Subcutaneous abdominal adipose tissue (tissue), 5 donors: Measurements from ENCODE around the gene VASN.

Source experiments
- H3K27ac ChIP-seq: one replicate; pipeline ENCODE4 v1.7.0; 2013; ENCODE audit warnings: low read depth, mild to moderate bottlenecking, inconsistent platforms, low read length, moderate library complexity
- H3K27me3 ChIP-seq, 5 donors: one replicate each; pipeline ENCODE4 v1.7.0; 2013; ENCODE audit warnings: low read length in 5 of 5, inconsistent platforms in 1 of 5; ENCODE audit not compliant: control insufficient read depth in 5 of 5, insufficient read depth in 4 of 5
- H3K36me3 ChIP-seq, 5 donors: one replicate each; pipeline ENCODE4 v1.7.0; 2013; ENCODE audit warnings: low read length in 5 of 5; ENCODE audit not compliant: control insufficient read depth in 5 of 5, insufficient read depth in 5 of 5
- H3K4me1 ChIP-seq, 5 donors: one replicate each; pipeline ENCODE4 v1.7.0; 2013; ENCODE audit warnings: low read length in 5 of 5, mild to moderate bottlenecking in 3 of 5, moderate library complexity in 1 of 5; ENCODE audit not compliant: control insufficient read depth in 5 of 5, insufficient read depth in 5 of 5
- H3K4me3 ChIP-seq, 5 donors: one replicate each; pipeline ENCODE4 v1.7.0; 2013; ENCODE audit warnings: low read length in 5 of 5, low read depth in 1 of 5
- H3K9ac ChIP-seq, 5 donors: one replicate each; pipeline ENCODE4 v1.7.0; 2013; ENCODE audit warnings: low read length in 5 of 5, mild to moderate bottlenecking in 4 of 5, moderate library complexity in 3 of 5
- H3K9me3 ChIP-seq, 5 donors: one replicate each; pipeline ENCODE4 v1.7.0; 2013; ENCODE audit warnings: low read length in 5 of 5; ENCODE audit not compliant: control insufficient read depth in 5 of 5
- donor health status: healthy.
- donor health status: healthy.
- donor health status: healthy.
- donor health status: healthy.
- donor health status: healthy.

VASN gene

DNA sequence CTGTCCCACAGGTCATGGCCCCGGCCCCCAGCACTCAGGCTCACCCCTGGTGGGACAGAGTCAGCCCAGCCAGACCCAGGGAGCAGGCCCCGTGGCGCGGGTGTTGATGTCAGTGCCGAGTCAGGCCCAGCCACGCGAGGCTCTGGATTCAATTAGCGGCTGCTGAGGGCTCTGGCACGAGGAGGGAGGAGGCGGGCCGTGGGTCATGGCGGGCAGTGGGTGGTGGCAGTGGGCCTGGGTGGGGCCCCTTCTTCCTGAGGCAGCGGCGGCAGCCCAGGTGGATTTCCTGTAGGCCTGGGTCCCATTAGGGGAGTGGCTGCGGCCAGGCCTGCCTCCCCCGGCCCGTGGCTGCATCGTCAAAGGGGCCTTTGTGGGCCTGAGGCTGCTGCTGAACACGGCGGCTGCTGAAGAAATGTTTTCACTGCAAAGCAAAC is 12.9 kb downstream of the VASN start:
- Histone ChIP-seq H3K36me3 (peaks cover 0 to 92% (median 47%) of the 10 kb centered on the region in 5 donors), H3K9me3 (no peaks in the 10 kb centered on the region), H3K4me3 (no peak overlapping the region), H3K27ac (no peak overlapping the region), H3K9ac (no peak overlapping the region), H3K4me1 (peaks cover 5 to 64% (median 49%) of the 10 kb centered on the region in 5 donors), H3K27me3 (peaks cover 0 to 3% (median 0%) of the 10 kb centered on the region in 5 donors)

- peak overlapping the region in 1 of 5 donors; percentile 19 for H3K9ac ChIP-seq
- H3K4me3 ChIP-seq: no peak overlapping the region
- peaks cover 5 to 64% (median 49%) of the 10 kb centered on the region in 5 donors for H3K4me1 ChIP-seq
- peaks cover 0 to 3% (median 0%) of the 10 kb centered on the region in 5 donors for H3K27me3 ChIP-seq
- H3K27ac ChIP-seq: no peak overlapping the region
- H3K36me3 ChIP-seq: peaks cover 0 to 95% (median 47%) of the 10 kb centered on the region in 5 donors
- no peaks in the 10 kb centered on the region for H3K9me3 ChIP-seq
These were observed 13.6 kb downstream of the VASN start for GRCh38 chr16:4385066-4385788.

DNA sequence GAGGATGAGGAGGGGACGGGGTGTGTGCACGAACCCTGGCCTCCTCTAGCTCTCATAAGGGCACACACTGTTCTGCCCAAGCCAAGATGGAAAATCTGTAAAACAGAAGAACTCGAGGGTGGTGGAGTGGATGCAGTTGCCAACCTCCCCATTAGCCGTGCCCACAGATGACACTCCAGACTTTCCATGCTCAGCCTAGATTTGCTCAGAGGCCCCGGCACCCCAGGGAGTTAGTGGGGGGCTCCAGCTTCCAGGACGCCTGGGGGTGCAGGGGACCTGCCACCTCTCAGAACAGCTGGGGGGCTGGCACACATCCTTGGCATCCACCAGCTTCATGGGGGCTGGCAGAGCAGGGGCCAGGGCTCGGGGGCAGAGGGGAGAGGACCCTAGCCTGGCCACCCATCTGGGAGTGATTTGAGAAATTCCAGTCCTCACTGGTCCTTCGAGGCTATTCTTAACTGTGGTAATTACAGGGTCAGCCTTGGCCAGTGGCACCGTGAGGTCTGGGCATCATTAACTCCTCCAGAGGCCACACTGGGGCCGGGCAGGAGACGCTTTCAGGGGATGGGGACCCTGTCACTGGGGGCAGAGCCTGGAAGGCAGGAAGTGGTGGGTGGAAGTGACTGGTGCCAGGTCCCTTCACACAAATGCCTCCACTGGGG is 14.3 kb downstream of the VASN start:
- no peak overlapping the region for H3K4me3 ChIP-seq
- peak overlapping the region in 1 of 5 donors; percentile 19 for H3K9ac ChIP-seq
- peaks cover 0 to 3% (median 0%) of the 10 kb centered on the region in 5 donors for H3K27me3 ChIP-seq
- no peaks in the 10 kb centered on the region for H3K9me3 ChIP-seq
- peaks cover 0 to 95% (median 43%) of the 10 kb centered on the region in 5 donors for H3K36me3 ChIP-seq
- peaks cover 5 to 64% (median 49%) of the 10 kb centered on the region in 5 donors for H3K4me1 ChIP-seq
- H3K27ac ChIP-seq: no peak overlapping the region

DNA sequence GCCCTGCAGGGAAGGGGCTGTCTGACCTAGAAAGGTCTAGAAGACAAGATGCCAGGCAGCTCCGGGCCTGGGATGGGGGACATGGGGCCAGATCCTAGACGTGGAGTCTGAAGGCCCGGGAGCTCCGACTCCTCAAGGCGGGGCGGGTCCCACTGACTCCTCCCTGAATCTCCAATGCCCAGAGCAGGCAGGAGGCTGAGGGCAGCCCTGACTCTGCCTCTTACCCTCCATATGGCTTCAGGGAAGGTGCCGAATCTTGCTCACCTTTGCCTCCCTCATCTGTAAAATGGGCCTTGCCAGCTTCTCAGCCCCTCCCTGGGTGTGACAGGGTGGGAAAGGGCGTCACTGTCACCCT is 14.8 kb downstream of the VASN start:
- Histone ChIP-seq H3K9me3 (no peaks in the 10 kb centered on the region), H3K27ac (no peak overlapping the region), H3K27me3 (peaks cover 0 to 3% (median 0%) of the 10 kb centered on the region in 5 donors), H3K4me3 (no peak overlapping the region), H3K36me3 (peaks cover 0 to 91% (median 38%) of the 10 kb centered on the region in 5 donors), H3K4me1 (peaks cover 5 to 64% (median 49%) of the 10 kb centered on the region in 5 donors), H3K9ac (no peak overlapping the region)

- H3K9ac ChIP-seq: peak overlapping the region in 1 of 5 donors; percentile 14
- no peak overlapping the region for H3K4me3 ChIP-seq
- H3K4me1 ChIP-seq: peaks cover 5 to 65% (median 49%) of the 10 kb centered on the region in 5 donors
- no peaks in the 10 kb centered on the region for H3K9me3 ChIP-seq
- no peak overlapping the region for H3K27ac ChIP-seq
- peaks cover 0 to 88% (median 32%) of the 10 kb centered on the region in 5 donors for H3K36me3 ChIP-seq
- H3K27me3 ChIP-seq: peaks cover 0 to 3% (median 0%) of the 10 kb centered on the region in 5 donors
These were observed 15.4 kb downstream of the VASN start for GRCh38 chr16:4386951-4387565.

- Histone ChIP-seq H3K27ac (no peak overlapping the region), H3K4me3 (no peak overlapping the region), H3K36me3 (peaks cover 0 to 88% (median 25%) of the 10 kb centered on the region in 5 donors), H3K27me3 (peaks cover 0 to 3% (median 0%) of the 10 kb centered on the region in 5 donors), H3K9ac (no peak overlapping the region), H3K9me3 (no peaks in the 10 kb centered on the region), H3K4me1 (peaks cover 5 to 70% (median 56%) of the 10 kb centered on the region in 5 donors)
These were observed 16.1 kb downstream of the VASN start for GRCh38 chr16:4387781-4388180.

DNA sequence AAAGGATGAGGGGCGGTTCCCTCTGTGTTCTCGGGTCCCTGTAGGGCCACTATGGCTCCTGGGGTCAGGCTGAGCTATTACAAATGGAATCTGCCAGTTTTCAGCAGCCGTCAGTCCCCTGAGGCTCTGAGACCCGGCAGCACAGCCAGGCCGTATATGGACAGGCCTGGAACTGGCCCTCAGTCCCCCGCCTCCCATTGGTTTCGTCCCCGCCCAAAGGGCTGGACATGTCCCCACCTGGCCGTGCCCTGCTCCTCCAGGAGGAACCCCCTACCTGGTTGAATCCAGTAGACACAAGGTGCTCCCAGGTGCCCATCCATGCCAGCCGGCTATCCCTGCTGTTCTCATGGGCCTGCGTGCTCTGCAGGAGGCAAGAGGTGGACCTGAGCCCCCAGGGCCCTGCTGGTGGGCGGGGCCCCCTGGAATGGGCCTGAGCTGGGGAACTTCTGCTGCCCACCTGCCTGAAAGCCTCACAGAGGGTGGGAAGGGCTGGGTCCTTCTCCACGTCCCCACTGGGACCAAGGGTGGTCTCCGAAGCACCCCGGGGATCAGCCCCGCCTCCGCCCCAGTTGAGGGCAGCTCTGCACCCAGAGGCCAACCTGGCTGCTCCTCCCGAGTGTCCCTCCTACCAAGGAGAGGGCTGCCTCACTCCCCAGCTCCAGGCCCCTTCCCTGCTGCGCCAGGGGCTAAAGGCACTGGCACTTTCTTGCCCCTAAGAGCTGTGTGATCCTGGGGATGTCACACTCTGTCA is 16.8 kb downstream of the VASN start:
- Histone ChIP-seq H3K4me1 (peaks cover 5 to 73% (median 61%) of the 10 kb centered on the region in 5 donors), H3K27ac (peak overlapping the region; percentile 41), H3K9ac (peak overlapping the region in 1 of 5 donors; percentile 6), H3K4me3 (no peak overlapping the region), H3K27me3 (peaks cover 0 to 3% (median 0%) of the 10 kb centered on the region in 5 donors), H3K9me3 (no peaks in the 10 kb centered on the region), H3K36me3 (peaks cover 0 to 87% (median 21%) of the 10 kb centered on the region in 5 donors)

GRCh38 chr16:4389051-4389955 is 17.7 kb downstream of the VASN start:
- peak overlapping the region; percentile 41 for H3K27ac ChIP-seq
- H3K4me1 ChIP-seq: peaks cover 5 to 67% (median 56%) of the 10 kb centered on the region in 5 donors
- no peak overlapping the region for H3K4me3 ChIP-seq
- H3K27me3 ChIP-seq: peaks cover 0 to 3% (median 0%) of the 10 kb centered on the region in 5 donors
- no peaks in the 10 kb centered on the region for H3K9me3 ChIP-seq
- H3K36me3 ChIP-seq: peaks cover 0 to 79% (median 13%) of the 10 kb centered on the region in 5 donors
- peak overlapping the region in 1 of 5 donors; percentile 28 for H3K9ac ChIP-seq
